ENCODE measurements around the gene MYMX. TPM values are rescaled to one million over a fixed set of nuclear protein-coding genes. Genes with fewer than 3 reads are reported as not detected.

The MYMX gene
- total RNA-seq, 8 experiments from 2014 or later, result 0.27 to 0.38 TPM; not detected in 6

GRCh38 chr6:44211284-44211683 is 5.4 kb upstream of the MYMX start:
- WGBS, 10 experiments, result 29 to 91% (median 74%) methylated on average over 1 to 3 of the region's 3 CpGs
- H3K27ac ChIP-seq, result no peak overlapping the region
- ATAC-seq (replicated peaks in 6 of 8), result no peak

GRCh38 chr6:44214307-44214706 is 2.4 kb upstream of the MYMX start:
- ATAC-seq (replicated peaks in 6 of 8), result no peak
- 52 to 100% (median 82%) methylated on average over 1 to 5 of the region's 6 CpGs; no CpG with 5 or more reads in 4 of the 10 experiments for WGBS, 10 experiments
- in situ Hi-C loops (cut with MboI; ENCODE audit: low pct_unique_long_range_greater_than_20kb in 2 of 9, low sequenced_read_pairs in 9 of 9, unreplicated experiment in 9 of 9), result no loop called here
- H3K4me3 ChIP-seq, result no peak overlapping the region
- H3K27ac ChIP-seq, result no peak overlapping the region
- peaks cover 13 to 27% of the 10 kb centered on the region in 2 donors for H3K4me1 ChIP-seq (replicated peaks in 1 of 2)

More at GRCh38 chr6:44211284-44211683, 5.4 kb upstream of the MYMX start:
- Histone ChIP-seq H3K4me3 (no peak overlapping the region), H3K4me1 (replicated peaks in 1 of 2) (peaks cover 5 to 10% of the 10 kb centered on the region in 2 donors)
- in situ Hi-C loops (cut with MboI; ENCODE audit: low pct_unique_long_range_greater_than_20kb in 2 of 9, low sequenced_read_pairs in 9 of 9, unreplicated experiment in 9 of 9), result no loop called here

GRCh38 chr6:44217332-44218143 is 812 bp downstream of the MYMX start:
- no peak overlapping the region for H3K4me3 ChIP-seq
- no peak for ATAC-seq (replicated peaks in 6 of 8)
- WGBS, 10 experiments, result 13 to 90% (median 80%) methylated on average over 1 to 11 of the region's 16 CpGs; no CpG with 5 or more reads in 4 of the 10 experiments
- peaks cover 22 to 42% of the 10 kb centered on the region in 2 donors for H3K4me1 ChIP-seq (replicated peaks in 1 of 2)
- no peak overlapping the region for H3K27ac ChIP-seq
- in situ Hi-C loops (cut with MboI; ENCODE audit: low pct_unique_long_range_greater_than_20kb in 2 of 9, low sequenced_read_pairs in 9 of 9, unreplicated experiment in 9 of 9), result no loop called here

- peak overlapping the region; percentile 30 to 79 for H3K27ac ChIP-seq
- H3K4me3 ChIP-seq, result peak overlapping the region; percentile 22 to 48 (median 36)
- ATAC-seq (replicated peaks in 6 of 8), result peak; percentile 47 to 77 (median 73)
- peaks cover 28 to 50% of the 10 kb centered on the region in 2 donors for H3K4me1 ChIP-seq (replicated peaks in 1 of 2)
- 0 to 4% (median 0%) methylated on average over 1 to 5 of the region's 45 CpGs; no CpG with 5 or more reads in 7 of the 10 experiments for WGBS, 10 experiments
- in situ Hi-C loops (cut with MboI; ENCODE audit: low pct_unique_long_range_greater_than_20kb in 2 of 9, low sequenced_read_pairs in 9 of 9, unreplicated experiment in 9 of 9), result no loop called here
Observed at GRCh38 chr6:44219053-44219814, 2.5 kb downstream of the MYMX start.

- in situ Hi-C loops (cut with MboI; ENCODE audit: low pct_unique_long_range_greater_than_20kb in 2 of 9, low sequenced_read_pairs in 9 of 9, unreplicated experiment in 9 of 9), result no loop called here
- H3K4me1 ChIP-seq (replicated peaks in 1 of 2), result peaks cover 37 to 59% of the 10 kb centered on the region in 2 donors
- 6 to 100% (median 82%) methylated on average over 2 to 13 of the region's 28 CpGs; no CpG with 5 or more reads in 1 of the 10 experiments for WGBS, 10 experiments
- ATAC-seq (replicated peaks in 6 of 8), result peak in 2 of 8 experiments; percentile 1 to 9
- H3K27ac ChIP-seq, result peak overlapping the region; percentile 30 to 79
- H3K4me3 ChIP-seq, result peak overlapping the region; percentile 22 to 48 (median 36)
Observed at GRCh38 chr6:44219815-44220784, 3.4 kb downstream of the MYMX start.

GRCh38 chr6:44220913-44221290 is 4.2 kb downstream of the MYMX start:
- 52 to 95% (median 89%) methylated on average over 1 to 4 of the region's 4 CpGs; no CpG with 5 or more reads in 5 of the 10 experiments for WGBS, 10 experiments
- Histone ChIP-seq H3K4me1 (replicated peaks in 1 of 2) (peaks cover 45 to 67% of the 10 kb centered on the region in 2 donors), H3K27ac (no peak overlapping the region), H3K4me3 (no peak overlapping the region)
- in situ Hi-C loops (cut with MboI; ENCODE audit: low pct_unique_long_range_greater_than_20kb in 2 of 9, low sequenced_read_pairs in 9 of 9, unreplicated experiment in 9 of 9), result no loop called here
- no peak for ATAC-seq (replicated peaks in 6 of 8)

- Histone ChIP-seq H3K4me1 (replicated peaks in 1 of 2) (peaks cover 50 to 70% of the 10 kb centered on the region in 2 donors), H3K4me3 (peak overlapping the region in 2 of 5 donors; percentile 4 to 8), H3K27ac (peak overlapping the region in 1 of 2 donors; percentile 71)
- peak; percentile 11 to 61 (median 38) for ATAC-seq (replicated peaks in 6 of 8)
- WGBS, 10 experiments, result 0 to 80% methylated on average over 1 of the region's 4 CpGs; no CpG with 5 or more reads in 8 of the 10 experiments
- in situ Hi-C loops (cut with MboI; ENCODE audit: low pct_unique_long_range_greater_than_20kb in 2 of 9, low sequenced_read_pairs in 9 of 9, unreplicated experiment in 9 of 9), result no loop called here
Observed at GRCh38 chr6:44221291-44221960, 4.7 kb downstream of the MYMX start.

GRCh38 chr6:44221961-44222335 is 5.2 kb downstream of the MYMX start:
- 83% methylated on average over 1 of the region's 2 CpGs; no CpG with 5 or more reads in 9 of the 10 experiments for WGBS, 10 experiments
- H3K4me1 ChIP-seq (replicated peaks in 1 of 2), result peaks cover 52 to 70% of the 10 kb centered on the region in 2 donors
- no peak for ATAC-seq (replicated peaks in 6 of 8)
- H3K27ac ChIP-seq, result peak overlapping the region in 1 of 2 donors; percentile 71
- peak overlapping the region in 1 of 5 donors; percentile 44 for H3K4me3 ChIP-seq
- in situ Hi-C loops (cut with MboI; ENCODE audit: low pct_unique_long_range_greater_than_20kb in 2 of 9, low sequenced_read_pairs in 9 of 9, unreplicated experiment in 9 of 9), result no loop called here

- Histone ChIP-seq H3K4me1 (replicated peaks in 1 of 2) (peaks cover 60 to 71% of the 10 kb centered on the region in 2 donors), H3K27ac (peak overlapping the region; percentile 21 to 71), H3K4me3 (peak overlapping the region; percentile 35 to 67 (median 39))
- WGBS, 10 experiments, result 0 to 38% (median 10%) methylated on average over 1 to 6 of the region's 26 CpGs; no CpG with 5 or more reads in 6 of the 10 experiments
- in situ Hi-C loops (cut with MboI; ENCODE audit: low pct_unique_long_range_greater_than_20kb in 2 of 9, low sequenced_read_pairs in 9 of 9, unreplicated experiment in 9 of 9), result no loop called here
- peak in 5 of 8 experiments; percentile 2 to 18 (median 7) for ATAC-seq (replicated peaks in 6 of 8)
Observed at GRCh38 chr6:44222486-44223318, 6.0 kb downstream of the MYMX start.

- H3K4me3 ChIP-seq, result peak within 1 kb of the TSS; percentile 35 to 67 (median 39)
- peaks cover 62 to 72% of the 10 kb centered on the region in 2 donors for H3K4me1 ChIP-seq (replicated peaks in 1 of 2)
- peak within 1 kb of the TSS; percentile 21 to 71 for H3K27ac ChIP-seq
- in situ Hi-C loops (cut with MboI; ENCODE audit: low pct_unique_long_range_greater_than_20kb in 2 of 9, low sequenced_read_pairs in 9 of 9, unreplicated experiment in 9 of 9), result no loop called here
- ATAC-seq (replicated peaks in 6 of 8), result peak; percentile 30 to 65 (median 57)
- 0% methylated on average over 1 of the region's 73 CpGs; no CpG with 5 or more reads in 8 of the 10 experiments for WGBS, 10 experiments
Observed at GRCh38 chr6:44223319-44224028, 6.7 kb downstream of the MYMX start, which contains the start of gene SLC29A1. Gene SLC29A1 (plus strand): TSS chr6:44223595. CDS start chr6:44227314, 3,719 bp downstream.

All from motor neuron (in vitro differentiated cells).